H1 (cell line): ENCODE measurements around the gene MPV17L2.

Source experiments
- BRCA1 ChIP-seq: IDR thresholded peaks from 2 replicates; pipeline ENCODE4 v1.6.1; 2012; ENCODE audit warnings: low read depth, low read length, improper control_type of control experiment
- CHD2 ChIP-seq: IDR thresholded peaks from 2 replicates; pipeline ENCODE4 v1.6.1; 2012; ENCODE audit warnings: low read length, improper control_type of control experiment
- CTCF ChIP-seq, 3 experiments: IDR thresholded peaks; 1 replicate in 2 of 3; 2 replicates in 1 of 3; pipeline versions ENCODE4 v1.5.1 to v1.6.1; 2011; ENCODE audit warnings: low read length in 3 of 3, mild to moderate bottlenecking in 3 of 3, inconsistent platforms in 2 of 3, low read depth in 1 of 3, moderate library complexity in 1 of 3; ENCODE audit not compliant: insufficient read depth in 1 of 3; ENCODE audit errors: control extremely low read depth in 1 of 3
- EZH2 ChIP-seq: fragments of 200-600 bp; sonication (generic); IDR thresholded peaks from 2 replicates; pipeline ENCODE4 v1.7.1; 2012; ENCODE audit warnings: low read depth, mild to moderate bottlenecking, moderate library complexity, low read length, inconsistent platforms; ENCODE audit not compliant: severe bottlenecking
- JUND ChIP-seq: IDR thresholded peaks from 2 replicates; pipeline ENCODE4 v1.6.1; 2011; ENCODE audit warnings: mild to moderate bottlenecking, improper control_type of control experiment, low read length
- POLR2A ChIP-seq, 2 experiments: IDR thresholded peaks; 1 replicate in 1 of 2; 2 replicates in 1 of 2; pipeline ENCODE4 v1.6.1; 2011; ENCODE audit warnings: low read depth in 2 of 2, low read length in 2 of 2, mild to moderate bottlenecking in 2 of 2; ENCODE audit errors: control extremely low read depth in 1 of 2
- POLR2AphosphoS5 ChIP-seq: IDR thresholded peaks from 2 replicates; pipeline ENCODE4 v1.6.1; 2011; ENCODE audit warnings: low read depth, low read length
- RAD21 ChIP-seq, 2 experiments: IDR thresholded peaks in 1 of 2; conservative IDR thresholded peaks in 1 of 2; 2 replicates each; pipeline ENCODE4 v1.6.1; 2011; ENCODE audit warnings: low read depth in 2 of 2, low read length in 2 of 2, improper control_type of control experiment in 1 of 2, inconsistent platforms in 1 of 2, mild to moderate bottlenecking in 1 of 2, moderate library complexity in 1 of 2
- TAF1 ChIP-seq: IDR thresholded peaks from 2 replicates; pipeline ENCODE4 v1.6.1; 2011; ENCODE audit warnings: mild to moderate bottlenecking, low read depth, low read length
- TBP ChIP-seq: IDR thresholded peaks from 2 replicates; pipeline ENCODE4 v1.6.1; 2011; ENCODE audit warnings: low read depth, low read length, improper control_type of control experiment
- TF ChIP-seq, protein P1 (sequence below): IDR thresholded peaks from 2 replicates; pipeline ENCODE4 v1.6.1; 2012; ENCODE audit warnings: inconsistent platforms

DNA sequence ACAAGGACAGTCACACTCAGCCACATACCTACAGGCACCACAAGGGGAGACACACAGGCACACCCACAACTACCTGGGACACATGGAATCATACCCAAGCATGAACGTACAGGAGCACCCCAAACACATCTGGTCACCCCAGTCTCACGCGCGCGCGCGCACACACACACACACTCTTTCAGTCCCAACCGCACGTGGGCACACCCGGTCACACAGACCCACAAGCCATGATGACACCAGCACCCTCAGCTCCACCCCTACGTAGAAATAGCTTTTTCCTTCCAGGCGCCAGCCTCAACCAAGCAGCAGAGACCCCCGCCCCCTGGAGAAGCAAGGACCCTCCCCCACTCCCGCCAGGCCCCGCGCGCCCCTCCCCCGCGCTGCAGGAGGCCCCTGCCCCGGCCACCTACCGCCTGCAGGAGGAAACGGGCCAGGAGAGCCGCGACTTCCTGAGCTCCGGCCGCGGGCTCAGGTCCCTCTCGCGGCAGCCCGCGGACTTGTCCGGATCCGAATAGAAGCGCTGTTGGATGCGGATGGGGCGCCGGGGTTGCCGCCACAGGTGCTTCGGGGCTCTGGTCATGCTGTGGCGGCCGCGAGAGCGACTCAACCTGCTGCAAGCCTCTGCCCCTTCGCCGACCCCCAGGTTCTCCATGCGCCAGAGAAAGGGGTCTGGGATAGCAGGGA is 39.7 kb downstream of the MPV17L2 start:
- TF ChIP-seq CTCF (IDR thresholded peaks at IDR 0.05; ENCODE audit: control extremely low read depth in 1 of 3, insufficient read depth in 1 of 3, low read depth in 1 of 3, low read length in 3 of 3) (peak; percentile 32 to 68 (median 39)), BRCA1 (no peak), EZH2 (no peak), CHD2 (no peak), TAF1 (no peak), JUND (no peak), POLR2A (IDR thresholded peaks at IDR 0.05; ENCODE audit: control extremely low read depth in 1 of 2, low read depth in 2 of 2, low read length in 2 of 2) (no peak), RAD21 (IDR thresholded peaks at IDR 0.05 in 1 of 2, conservative IDR thresholded peaks at IDR 0.05 in 1 of 2; ENCODE audit: low read depth in 2 of 2, low read length in 2 of 2) (peak; percentile 28 to 44; a peak in 2 of 4 replicates), POLR2AphosphoS5 (no peak), TBP (peak; percentile 25; the same call in 1 of the 2 replicates)
- TF ChIP-seq, protein P1, sequence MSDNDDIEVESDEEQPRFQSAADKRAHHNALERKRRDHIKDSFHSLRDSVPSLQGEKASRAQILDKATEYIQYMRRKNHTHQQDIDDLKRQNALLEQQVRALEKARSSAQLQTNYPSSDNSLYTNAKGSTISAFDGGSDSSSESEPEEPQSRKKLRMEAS: peak; percentile 61; the same call in 1 of the 2 replicates
